H1 (cell line): ENCODE measurements around the gene LINC01488. TPM values are rescaled to one million over a fixed set of nuclear protein-coding genes. Genes with fewer than 3 reads are reported as not detected.

ENCODE experiments used
- CTCF ChIA-PET: fragments of 300-600 bp; sonication (Branson Sonifier 250); formaldehyde crosslinking; loops from one replicate; lab custom pipeline; 2021; ENCODE audit not compliant: partially characterized antibody; lab: Charles Lee
- POLR2A ChIA-PET: fragments of 300-600 bp; sonication (Branson Sonifier 250); formaldehyde crosslinking; loops from one replicate; lab custom pipeline; 2021; ENCODE audit warnings: inconsistent platforms; ENCODE audit not compliant: partially characterized antibody; lab: Charles Lee
- DNase-seq, 2 experiments: peaks; one replicate each; pipeline versions ENCODE4 v3.0.0 to v3.0.0-alpha.2; 2010 to 2022; ENCODE audit warnings: low spot score in 2 of 2, low read depth in 1 of 2, mixed read lengths in 1 of 2
- FAIRE-seq: peaks from 2 replicates; lab custom pipeline; 2011; peaks lifted over from hg19 to GRCh38; lab: Jason Lieb, UNC
- H2AFZ ChIP-seq: 2 replicates; pipeline ENCODE4 v1.8.1; 2012; ENCODE audit warnings: low read length, inconsistent platforms
- H2AK5ac ChIP-seq: 2 replicates; pipeline ENCODE4 v1.6.1; 2013; ENCODE audit warnings: low read depth, low read length
- H2BK120ac ChIP-seq: replicated peaks from 2 replicates; pipeline ENCODE3; 2013; ENCODE audit warnings: low read depth, low read length, inconsistent platforms
- H2BK12ac ChIP-seq: 2 replicates; pipeline ENCODE4 v1.6.1; 2013; ENCODE audit warnings: low read depth, low read length
- H2BK15ac ChIP-seq: 2 replicates; pipeline ENCODE4 v1.6.1; 2013; ENCODE audit warnings: low read length
- H2BK20ac ChIP-seq: 2 replicates; pipeline ENCODE4 v1.6.1; 2013; ENCODE audit warnings: low read length
- H2BK5ac ChIP-seq: 2 replicates; pipeline ENCODE4 v1.6.1; 2013; ENCODE audit warnings: low read depth, low read length
- H3K14ac ChIP-seq: 2 replicates; pipeline ENCODE4 v1.6.1; 2013; ENCODE audit warnings: inconsistent platforms; ENCODE audit not compliant: insufficient read length
- H3K18ac ChIP-seq: 2 replicates; pipeline ENCODE4 v1.6.1; 2013; ENCODE audit warnings: low read length; ENCODE audit errors: extremely low read depth
- H3K23ac ChIP-seq: 2 replicates; pipeline ENCODE4 v1.6.1; 2013; ENCODE audit warnings: inconsistent platforms; ENCODE audit not compliant: insufficient read length
- H3K23me2 ChIP-seq: 2 replicates; pipeline ENCODE4 v1.6.1; 2013; ENCODE audit warnings: low read depth, low read length
- H3K27ac ChIP-seq: 2 replicates; pipeline ENCODE4 v1.6.1; 2011; ENCODE audit warnings: low read depth, low read length, inconsistent platforms
- H3K27me3 ChIP-seq, 4 experiments: replicated peaks in 1 of 4; 1 replicate in 1 of 4; 2 replicates in 3 of 4; pipeline versions ENCODE4 v1.6.1 to v1.8.1; 2011 to 2013; ENCODE audit warnings: low read length in 3 of 4, mild to moderate bottlenecking in 3 of 4, inconsistent platforms in 2 of 4, mixed read lengths in 2 of 4, moderate library complexity in 1 of 4; ENCODE audit not compliant: control insufficient read depth in 3 of 4, insufficient read depth in 3 of 4; ENCODE audit errors: extremely low read depth in 1 of 4
- H3K36me3 ChIP-seq, 4 experiments: 2 replicates each; pipeline versions ENCODE4 v1.6.1 to v1.8.1; 2011 to 2013; ENCODE audit warnings: mild to moderate bottlenecking in 4 of 4, low read length in 3 of 4, moderate library complexity in 2 of 4, control low read depth in 1 of 4, inconsistent platforms in 1 of 4; ENCODE audit not compliant: insufficient read depth in 4 of 4, control insufficient read depth in 2 of 4
- H3K4ac ChIP-seq: replicated peaks from 2 replicates; pipeline ENCODE3; 2013; ENCODE audit warnings: low read length, low read depth, mixed read lengths, inconsistent platforms; ENCODE audit not compliant: insufficient read length
- H3K4me1 ChIP-seq, 4 experiments: replicated peaks in 1 of 4; 1 replicate in 1 of 4; 2 replicates in 3 of 4; pipeline versions ENCODE4 v1.6.1 to v1.8.1; 2011 to 2013; ENCODE audit warnings: low read length in 3 of 4, inconsistent platforms in 2 of 4, mixed read lengths in 1 of 4; ENCODE audit not compliant: insufficient read depth in 4 of 4, control insufficient read depth in 3 of 4
- H3K4me2 ChIP-seq, 2 experiments: 2 replicates each; pipeline versions ENCODE4 v1.6.1 to v1.8.1; 2011 to 2013; ENCODE audit warnings: low read depth in 2 of 2, low read length in 2 of 2, control low read depth in 1 of 2, inconsistent platforms in 1 of 2, mild to moderate bottlenecking in 1 of 2; ENCODE audit not compliant: insufficient read depth in 1 of 2
- H3K4me3 ChIP-seq, 4 experiments: fragments of 200-600, 300-600 bp in 1 of 4; sonication (generic), shearing (Covaris generic), sonication (Bioruptor Twin) in 1 of 4; 2 replicates each; pipeline versions ENCODE4 v1.5.1 to v1.8.1; 2011 to 2016; ENCODE audit warnings: low read length in 4 of 4, low read depth in 3 of 4, control low read depth in 2 of 4, inconsistent platforms in 2 of 4, mild to moderate bottlenecking in 2 of 4, mixed read lengths in 1 of 4, moderate library complexity in 1 of 4; ENCODE audit not compliant: insufficient read depth in 2 of 4; ENCODE audit errors: extremely low read depth in 1 of 4
- H3K56ac ChIP-seq: replicated peaks from 2 replicates; pipeline ENCODE3; 2013; ENCODE audit warnings: low read depth, mild to moderate bottlenecking, mixed read lengths, low read length, inconsistent platforms; ENCODE audit not compliant: insufficient read length
- H3K79me1 ChIP-seq: 2 replicates; pipeline ENCODE4 v1.6.1; 2013; ENCODE audit warnings: low read depth, low read length, control low read depth
- H3K79me2 ChIP-seq, 2 experiments: 2 replicates each; pipeline versions ENCODE4 v1.6.1 to v1.8.1; 2012 to 2013; ENCODE audit warnings: low read length in 2 of 2, mild to moderate bottlenecking in 2 of 2, inconsistent platforms in 1 of 2; ENCODE audit not compliant: insufficient read depth in 2 of 2, control insufficient read depth in 1 of 2
- H3K9ac ChIP-seq, 4 experiments: replicated peaks in 1 of 4; 1 replicate in 1 of 4; 2 replicates in 3 of 4; pipeline versions ENCODE4 v1.6.1 to v1.8.1; 2011 to 2013; ENCODE audit warnings: low read depth in 3 of 4, low read length in 3 of 4, control low read depth in 2 of 4, mild to moderate bottlenecking in 2 of 4, moderate library complexity in 2 of 4, inconsistent platforms in 1 of 4; ENCODE audit errors: extremely low read depth in 1 of 4
- H3K9me3 ChIP-seq, 2 experiments: 2 replicates each; pipeline versions ENCODE4 v1.6.1 to v1.8.1; 2012 to 2013; ENCODE audit warnings: mild to moderate bottlenecking in 2 of 2, moderate library complexity in 2 of 2, control low read depth in 1 of 2, inconsistent platforms in 1 of 2, low read depth in 1 of 2, low read length in 1 of 2, mixed read lengths in 1 of 2; ENCODE audit not compliant: insufficient read depth in 2 of 2
- H4K20me1 ChIP-seq, 2 experiments: replicated peaks in 1 of 2; 2 replicates each; pipeline versions ENCODE3 to v1.8.1; 2011 to 2013; ENCODE audit warnings: inconsistent platforms in 2 of 2, low read length in 2 of 2, mild to moderate bottlenecking in 1 of 2; ENCODE audit not compliant: insufficient read depth in 2 of 2, control insufficient read depth in 1 of 2
- H4K5ac ChIP-seq: 2 replicates; pipeline ENCODE4 v1.6.1; 2013; ENCODE audit warnings: low read length, low read depth, mixed read lengths, inconsistent platforms; ENCODE audit not compliant: insufficient read length
- H4K8ac ChIP-seq: 2 replicates; pipeline ENCODE4 v1.8.0; 2013; ENCODE audit warnings: mild to moderate bottlenecking, moderate library complexity, low read length, inconsistent platforms; ENCODE audit not compliant: insufficient read depth; ENCODE audit errors: extremely low read depth
- H4K91ac ChIP-seq: replicated peaks from 2 replicates; pipeline ENCODE3; 2013; ENCODE audit warnings: low read length, mixed read lengths, inconsistent platforms; ENCODE audit not compliant: insufficient read length
- HDAC2 ChIP-seq, 2 experiments: fragments of 300-600 bp in 1 of 2; sonication (generic) in 1 of 2; IDR thresholded peaks; 2 replicates each; pipeline ENCODE4 v1.6.1; 2011 to 2012; ENCODE audit warnings: low read depth in 2 of 2, low read length in 2 of 2, mild to moderate bottlenecking in 2 of 2, moderate library complexity in 2 of 2, borderline replicate concordance in 1 of 2, inconsistent platforms in 1 of 2
- JUN ChIP-seq: IDR thresholded peaks from 2 replicates; pipeline ENCODE4 v1.6.1; 2011; ENCODE audit warnings: low read depth, mild to moderate bottlenecking, improper control_type of control experiment, low read length
- JUND ChIP-seq: IDR thresholded peaks from 2 replicates; pipeline ENCODE4 v1.6.1; 2011; ENCODE audit warnings: mild to moderate bottlenecking, improper control_type of control experiment, low read length
- NRF1 ChIP-seq: IDR thresholded peaks from 2 replicates; pipeline ENCODE4 v1.6.1; 2011; ENCODE audit warnings: mild to moderate bottlenecking, low read depth, low read length, improper control_type of control experiment
- POLR2AphosphoS5 ChIP-seq: IDR thresholded peaks from 2 replicates; pipeline ENCODE4 v1.6.1; 2011; ENCODE audit warnings: low read depth, low read length
- RAD21 ChIP-seq, 2 experiments: IDR thresholded peaks in 1 of 2; conservative IDR thresholded peaks in 1 of 2; 2 replicates each; pipeline ENCODE4 v1.6.1; 2011; ENCODE audit warnings: low read depth in 2 of 2, low read length in 2 of 2, improper control_type of control experiment in 1 of 2, inconsistent platforms in 1 of 2, mild to moderate bottlenecking in 1 of 2, moderate library complexity in 1 of 2
- RFX5 ChIP-seq: IDR thresholded peaks from 2 replicates; pipeline ENCODE4 v1.6.1; 2011; ENCODE audit warnings: low read depth, low read length, improper control_type of control experiment, borderline replicate concordance
- SAP30 ChIP-seq: fragments of 300-600 bp; sonication (generic); IDR thresholded peaks from 2 replicates; pipeline ENCODE4 v1.7.1; 2012; ENCODE audit warnings: low read length, moderate library complexity, mild to moderate bottlenecking, inconsistent platforms; ENCODE audit not compliant: insufficient read depth, insufficient replicate concordance
- TEAD4 ChIP-seq: IDR thresholded peaks from 2 replicates; pipeline ENCODE4 v1.6.1; 2012; ENCODE audit warnings: low read depth, low read length, inconsistent platforms, mixed read lengths
- WGBS, 2 experiments: shearing (Covaris generic) in 1 of 2; methylation state at CpG; one replicate each; pipeline versions ENCODE4 v1.1.6 to v1.1.7; 2013 to 2015; ENCODE audit warnings: low lambda C conversion rate in 2 of 2, mixed read lengths in 2 of 2, inconsistent platforms in 1 of 2, low coverage in 1 of 2, missing lambda C conversion rate in 1 of 2; ENCODE audit not compliant: insufficient replicate concordance in 2 of 2, insufficient coverage in 1 of 2, insufficient read length in 1 of 2; ENCODE audit errors: extremely low coverage in 1 of 2, missing lambda C conversion rate in 1 of 2; 5-methylcytosine and 5-hydroxymethylcytosine counted together
- polyA plus RNA-seq, 7 experiments: library from polyadenylated mRNA; depleted of rRNA in 3 of 7; stranded (reverse) in 5 of 7; unstranded in 2 of 7; fragments of >200 nt in 5 of 7; fragments of 200-250 nt in 2 of 7; gene quantifications; 1 replicate in 5 of 7; 2 replicates in 1 of 7; 4 replicates in 1 of 7; pipeline versions ENCODE4 v1.2.1 to v1.2.3, GENCODE V29; 2011 to 2013; ENCODE audit warnings: missing spikeins in 2 of 7, mixed read lengths in 2 of 7
- total RNA-seq: library from RNA; stranded (reverse); fragmentation: NEBNext Ultra II Directional; extraction: Animal tissue kit (Norgen Biotek cat#: 25700); gene quantifications from 2 replicates; pipeline ENCODE4 v1.2.1, GENCODE V29; 2021
- TF ChIP-seq, protein P1 (sequence below): IDR thresholded peaks from 2 replicates; pipeline ENCODE4 v1.6.1; 2012; ENCODE audit warnings: inconsistent platforms

LINC01488 gene
- total and polyA plus RNA-seq, 2 of the 8 experiments (the other 6 are each of a cell fraction or from before 2014, with no cell fraction given), result not detected

DNA sequence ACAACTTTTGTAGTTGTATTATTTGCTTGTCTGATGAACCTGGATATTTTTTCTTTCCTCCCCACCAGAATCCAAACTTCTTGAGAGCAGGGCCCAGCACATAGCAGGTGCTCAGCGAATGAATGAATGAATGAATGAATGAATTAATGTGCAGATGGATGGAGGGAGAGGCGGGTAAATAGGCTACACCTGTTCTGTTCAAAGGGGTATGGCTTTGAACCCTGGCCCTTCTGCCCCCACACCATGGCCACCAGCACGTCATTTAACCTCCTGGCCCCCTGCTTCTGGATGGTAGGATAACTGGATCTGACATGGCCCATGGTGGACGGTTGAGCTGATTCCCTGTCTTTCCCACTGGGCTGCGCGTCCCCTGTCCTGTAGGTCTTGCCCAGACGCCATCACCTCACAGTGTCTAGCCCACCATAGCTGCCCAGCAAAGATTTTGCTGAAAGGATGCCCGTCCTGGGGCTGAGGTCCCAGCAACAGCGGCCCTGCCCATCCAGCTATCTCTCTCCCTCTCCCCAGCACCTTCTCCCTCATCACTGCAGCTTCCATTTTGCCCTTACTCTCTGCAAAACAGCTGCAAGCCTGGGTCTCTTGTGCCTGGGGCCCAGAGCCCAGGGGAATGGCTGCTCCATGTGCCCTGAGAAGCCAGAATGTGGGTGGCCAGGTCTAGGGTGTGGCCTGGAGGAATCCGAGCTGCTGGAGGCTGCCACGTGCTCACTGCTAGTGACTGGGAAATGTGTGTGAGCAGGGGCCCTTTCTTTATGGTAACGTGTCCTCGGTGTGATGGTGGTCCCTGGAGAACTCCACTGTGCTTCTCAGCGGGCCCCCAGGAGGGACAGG is 49.3 kb upstream of the LINC01488 start:
- CTCF ChIA-PET, result interaction anchor here (1.1 to 1.5 kb wide), 2 partner anchors 10 to 97 kb away, joined by 3 read pairs; no protein-coding TSS in a partner anchor
- H3K23ac ChIP-seq, result no peak overlapping the region
- no peak for FAIRE-seq
- H2BK15ac ChIP-seq, result 0 out of 2 replicates have a peak overlapping the region, but pooled peaks have one; percentile 46
- H3K9ac ChIP-seq, result no peak overlapping the region
- H3K79me2 ChIP-seq, result no peaks in the 10 kb centered on the region
- TF ChIP-seq, protein P1, sequence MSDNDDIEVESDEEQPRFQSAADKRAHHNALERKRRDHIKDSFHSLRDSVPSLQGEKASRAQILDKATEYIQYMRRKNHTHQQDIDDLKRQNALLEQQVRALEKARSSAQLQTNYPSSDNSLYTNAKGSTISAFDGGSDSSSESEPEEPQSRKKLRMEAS, result no peak
- no peak for TF ChIP-seq POLR2AphosphoS5
- TF ChIP-seq SAP30, result no peak
- no peak for TF ChIP-seq JUN
- TF ChIP-seq TEAD4, result no peak
- no peak for TF ChIP-seq JUND
- TF ChIP-seq RFX5, result no peak
- no peak for TF ChIP-seq NRF1
- no peak for TF ChIP-seq HDAC2 (IDR thresholded peaks at IDR 0.05; ENCODE audit: borderline replicate concordance in 1 of 2, low read depth in 2 of 2, low read length in 2 of 2)
- TF ChIP-seq RAD21 (IDR thresholded peaks at IDR 0.05 in 1 of 2, conservative IDR thresholded peaks at IDR 0.05 in 1 of 2; ENCODE audit: low read depth in 2 of 2, low read length in 2 of 2), result no peak
- TF ChIP-seq, all 59 proteins: peak for 0
- Histone ChIP-seq H3K14ac (no peak overlapping the region), H4K5ac (no peak overlapping the region), H4K91ac (no peak overlapping the region), H2AFZ (no peak overlapping the region), H3K27ac (no peak overlapping the region), H2BK12ac (peak overlapping the region; percentile 75; the same call in 1 of the 2 replicates), H2BK5ac (no peak overlapping the region), H4K20me1 (no peaks in the 10 kb centered on the region), H3K4me3 (no peak overlapping the region), H3K79me1 (no peaks in the 10 kb centered on the region), H3K27me3 (peaks cover 0 to 3% (median 0%) of the 10 kb centered on the region in 4 experiments; a peak in 1 of 7 replicates), H3K36me3 (no peaks in the 10 kb centered on the region), H3K4me1 (peaks cover 2 to 30% (median 14%) of the 10 kb centered on the region in 4 experiments), H2BK120ac (no peak overlapping the region), H3K4me2 (no peak overlapping the region), H2AK5ac (peak overlapping the region; percentile 82; the same call in 1 of the 2 replicates), H4K8ac (no peak overlapping the region; the same call in none of the 2 replicates), H3K4ac (no peak overlapping the region), H3K18ac (no peak overlapping the region), H3K9me3 (no peaks in the 10 kb centered on the region), H2BK20ac (peak overlapping the region; percentile 90; the same call in 1 of the 2 replicates), H3K56ac (no peak overlapping the region), H3K23me2 (no peaks in the 10 kb centered on the region)
- POLR2A ChIA-PET, result interaction anchor here (1.4 kb wide), 1 partner anchor 224 kb away, joined by 4 read pairs; no protein-coding TSS in a partner anchor
- 87% methylated on average over 13 of the region's 14 CpGs; no CpG with 5 or more reads in 1 of the 2 experiments for WGBS, 2 experiments
- DNase-seq, result no peak
